HCT116 (cell line): Measurements from ENCODE around the gene TRPM5. TPM values are rescaled to one million over a fixed set of nuclear protein-coding genes. Genes with fewer than 3 reads are reported as not detected.

ENCODE experiments used
- ATAC-seq: fragments of 200-7000 bp; cut with Tn5 transposase; 2 replicates; pipeline ENCODE4 v1.9.1; 2020; ENCODE audit warnings: mild to moderate bottlenecking, moderate library complexity
- BruUV-seq: library from RNA; stranded (reverse); fragments of 400-500 nt; replicated peaks from 2 replicates; lab custom pipeline; 2021; lab: Mats Ljungman, UMichigan
- CTCF ChIA-PET: fragments of 300-600 bp; sonication (Branson Sonifier 250); formaldehyde crosslinking; loops from one replicate; lab custom pipeline; 2021; ENCODE audit warnings: antibody characterized with exemption; lab: Charles Lee
- POLR2A ChIA-PET: fragments of 300-600, 350-600 bp; sonication (Branson Sonifier 250); formaldehyde crosslinking; loops from one replicate; lab custom pipeline; 2021; ENCODE audit warnings: antibody characterized with exemption; lab: Charles Lee
- RAD21 ChIA-PET, 2 experiments: fragments of 300-600 bp; sonication (Branson Sonifier 250); formaldehyde crosslinking; loops; one replicate each; lab custom pipeline; 2023; ENCODE audit warnings: low total read pairs in 2 of 2; ENCODE audit not compliant: uncharacterized antibody in 2 of 2, unreplicated experiment in 2 of 2, low non-redundant PET in 1 of 2; lab: Charles Lee
- DNase-seq: peaks from one replicate; pipeline ENCODE4 v3.0.0-alpha.2; 2010; ENCODE audit warnings: low read depth, low spot score
- H2AFZ ChIP-seq: fragments of 200-600 bp; shearing (Covaris generic), sonication (generic); 2 replicates; pipeline ENCODE4 v1.6.1; 2017; ENCODE audit warnings: low read depth, mixed run types, mixed read lengths, antibody characterized with exemption, low read length; ENCODE audit not compliant: poor library complexity, severe bottlenecking
- H3K27ac ChIP-seq: 2 replicates; pipeline ENCODE4 v1.5.1; 2012; ENCODE audit warnings: low read depth, low read length
- H3K27me3 ChIP-seq: fragments of 200-600 bp; sonication (generic); 2 replicates; pipeline ENCODE4 v1.6.1; 2016; ENCODE audit warnings: mixed run types, low read length, mixed read lengths; ENCODE audit not compliant: insufficient read depth
- H3K36me3 ChIP-seq, 2 experiments: fragments of 200-500 bp in 1 of 2; fragments of 200-600 bp in 1 of 2; sonication (Bioruptor generic) in 1 of 2; sonication (generic) in 1 of 2; 2 replicates each; pipeline versions ENCODE4 v1.5.1 to v1.6.1; 2014 to 2016; ENCODE audit warnings: low read length in 2 of 2, inconsistent platforms in 1 of 2, mixed read lengths in 1 of 2, mixed run types in 1 of 2; ENCODE audit not compliant: insufficient read depth in 2 of 2, control insufficient read depth in 1 of 2
- H3K4me1 ChIP-seq, 2 experiments: fragments of 200-600 bp in 1 of 2; sonication (generic) in 1 of 2; 2 replicates each; pipeline versions ENCODE4 v1.5.1 to v1.6.1; 2012 to 2017; ENCODE audit warnings: low read length in 2 of 2, inconsistent platforms in 1 of 2, mild to moderate bottlenecking in 1 of 2, mixed read lengths in 1 of 2, mixed run types in 1 of 2, moderate library complexity in 1 of 2; ENCODE audit not compliant: insufficient read depth in 2 of 2, control insufficient read depth in 1 of 2
- H3K4me2 ChIP-seq: fragments of 200-600 bp; sonication (generic); 2 replicates; pipeline ENCODE4 v1.6.1; 2017; ENCODE audit warnings: mixed run types, low read length, mixed read lengths
- H3K4me3 ChIP-seq, 2 experiments: fragments of 200-600 bp in 1 of 2; sonication (generic) in 1 of 2; replicated peaks in 1 of 2; 2 replicates each; pipeline ENCODE4 v1.5.1; 2011 to 2016; ENCODE audit warnings: low read length in 2 of 2, control low read depth in 1 of 2, low read depth in 1 of 2, mild to moderate bottlenecking in 1 of 2, mixed read lengths in 1 of 2, mixed run types in 1 of 2
- H3K79me2 ChIP-seq: fragments of 200-600 bp; sonication (generic); 2 replicates; pipeline ENCODE4 v1.6.1; 2017; ENCODE audit warnings: mild to moderate bottlenecking, mixed run types, low read length, moderate library complexity, mixed read lengths; ENCODE audit not compliant: insufficient read depth
- H3K9ac ChIP-seq: fragments of 200-600 bp; sonication (generic); 2 replicates; pipeline ENCODE4 v1.6.1; 2016; ENCODE audit warnings: low read length, mixed read lengths
- H3K9me2 ChIP-seq: fragments of 200-600 bp; sonication (generic), shearing (Covaris generic); 2 replicates; pipeline ENCODE4 v1.6.1; 2017; ENCODE audit warnings: mixed run types, mild to moderate bottlenecking, moderate library complexity; ENCODE audit not compliant: insufficient read depth
- H3K9me3 ChIP-seq, 2 experiments: fragments of 200-500 bp in 1 of 2; fragments of 200-600 bp in 1 of 2; sonication (Bioruptor generic) in 1 of 2; sonication (generic) in 1 of 2; 2 replicates each; pipeline ENCODE4 v1.6.1; 2014 to 2017; ENCODE audit warnings: low read length in 2 of 2, mixed read lengths in 2 of 2, inconsistent platforms in 1 of 2, low read depth in 1 of 2, mild to moderate bottlenecking in 1 of 2, mixed run types in 1 of 2, moderate library complexity in 1 of 2; ENCODE audit not compliant: control insufficient read depth in 1 of 2, insufficient read depth in 1 of 2
- H4K20me1 ChIP-seq: fragments of 200-600 bp; sonication (generic), shearing (Covaris generic); 2 replicates; pipeline ENCODE4 v1.6.1; 2017; ENCODE audit warnings: mixed run types, mild to moderate bottlenecking, moderate library complexity; ENCODE audit not compliant: insufficient read depth
- CEBPB ChIP-seq: IDR thresholded peaks from 2 replicates; pipeline ENCODE4 v1.6.1; 2012; ENCODE audit warnings: low read depth
- CTCF ChIP-seq, 3 experiments: fragments of 200-600 bp in 1 of 3; sonication (generic) in 1 of 3; IDR thresholded peaks in 2 of 3; conservative IDR thresholded peaks in 1 of 3; 2 replicates each; pipeline ENCODE4 v1.5.1; 2012 to 2017; ENCODE audit warnings: low read depth in 2 of 3, low read length in 2 of 3, antibody characterized with exemption in 1 of 3, borderline replicate concordance in 1 of 3, control low read depth in 1 of 3, mild to moderate bottlenecking in 1 of 3, mixed read lengths in 1 of 3, mixed run types in 1 of 3, moderate library complexity in 1 of 3; ENCODE audit not compliant: insufficient read depth in 1 of 3
- EGR1 ChIP-seq: IDR thresholded peaks from 2 replicates; pipeline ENCODE4 v1.6.1; 2012; ENCODE audit warnings: low read depth
- EZH2phosphoT487 ChIP-seq: fragments of 200-600 bp; IDR thresholded peaks from 2 replicates; pipeline ENCODE4 v1.6.1; 2018; ENCODE audit warnings: antibody characterized with exemption, borderline replicate concordance
- FOSL1 ChIP-seq: IDR thresholded peaks from 2 replicates; pipeline ENCODE4 v1.6.1; 2012; ENCODE audit warnings: low read depth
- JUND ChIP-seq: IDR thresholded peaks from 2 replicates; pipeline ENCODE4 v1.6.1; 2012
- MAX ChIP-seq: IDR thresholded peaks from 2 replicates; pipeline ENCODE4 v1.6.1; 2012
- POLR2AphosphoS5 ChIP-seq: IDR thresholded peaks from 2 replicates; pipeline ENCODE4 v1.6.1; 2011; ENCODE audit warnings: mild to moderate bottlenecking, low read depth, low read length, moderate library complexity
- RAD21 ChIP-seq: IDR thresholded peaks from 2 replicates; pipeline ENCODE4 v1.6.1; 2012; ENCODE audit warnings: low read depth, mild to moderate bottlenecking
- SIN3A ChIP-seq: IDR thresholded peaks from 2 replicates; pipeline ENCODE4 v1.6.1; 2012; ENCODE audit warnings: low read depth
- SRF ChIP-seq: IDR thresholded peaks from 2 replicates; pipeline ENCODE4 v1.6.1; 2012; ENCODE audit warnings: low read depth
- TCF7L2 ChIP-seq: IDR thresholded peaks from 2 replicates; pipeline ENCODE4 v1.7.0; 2011; ENCODE audit warnings: borderline replicate concordance, inconsistent platforms; ENCODE audit not compliant: insufficient read depth, insufficient read length; ENCODE audit errors: extremely low read depth
- YY1 ChIP-seq: IDR thresholded peaks from 2 replicates; pipeline ENCODE4 v1.6.1; 2011; ENCODE audit warnings: low read length, low read depth, moderate library complexity, mild to moderate bottlenecking; ENCODE audit not compliant: insufficient replicate concordance; ENCODE audit errors: extremely low read depth
- ZFX ChIP-seq: fragments of 450-650 bp; IDR thresholded peaks from 2 replicates; pipeline ENCODE4 v1.6.1; 2017
- intact Hi-C: fragments of 100-400 bp; cut with micrococcal nuclease; formaldehyde crosslinking; loops from 2 replicates; pipeline ENCODE4 v1.10.0; 2022
- total RNA-seq: library from RNA; stranded (reverse); gene quantifications from one replicate; pipeline ENCODE4 v1.2.1, GENCODE V29; 2021; ENCODE audit not compliant: unreplicated experiment
- TF ChIP-seq, protein P1 (sequence below): IDR thresholded peaks from 2 replicates; pipeline ENCODE4 v1.6.1; 2011; ENCODE audit warnings: mild to moderate bottlenecking, low read length, moderate library complexity; ENCODE audit not compliant: insufficient replicate concordance; ENCODE audit errors: extremely low read depth
- TF ChIP-seq, protein P2 (sequence below): IDR thresholded peaks from 2 replicates; pipeline ENCODE4 v1.6.1; 2012
- TF ChIP-seq, protein P3 (sequence below): IDR thresholded peaks from 2 replicates; pipeline ENCODE4 v1.6.1; 2012; ENCODE audit warnings: low read depth

Gene TRPM5
- total RNA-seq, 1 experiment from 2014 or later, result 0.07 TPM

DNA sequence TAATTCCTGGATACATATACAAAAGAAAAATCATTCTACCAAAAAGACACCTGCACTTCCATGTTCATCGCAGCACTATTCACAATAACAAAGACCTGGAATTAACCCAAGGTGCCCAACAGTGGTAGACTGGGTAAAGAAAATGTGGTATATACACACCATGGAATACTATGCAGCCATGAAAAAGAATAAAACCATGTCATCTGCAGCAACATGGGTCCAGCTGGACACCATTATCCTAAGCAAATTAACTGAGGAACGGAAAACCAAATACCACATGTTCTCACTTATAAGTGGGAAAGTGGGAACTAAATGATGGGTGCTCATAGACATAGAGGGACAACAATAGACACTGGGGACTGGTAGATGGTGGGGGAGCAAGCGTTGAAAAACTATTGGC is 4.5 kb downstream of the TRPM5 start:
- peaks cover 24% of the 10 kb centered on the region; the same call in 1 of the 2 replicates for H3K27me3 ChIP-seq
- TF ChIP-seq ZFX (no peak), MAX (no peak), RAD21 (no peak), FOSL1 (no peak), CTCF (IDR thresholded peaks at IDR 0.05 in 2 of 3, conservative IDR thresholded peaks at IDR 0.05 in 1 of 3; ENCODE audit: borderline replicate concordance in 1 of 3, insufficient read depth in 1 of 3, low read depth in 2 of 3, low read length in 2 of 3) (no peak), YY1 (no peak), CEBPB (no peak), TCF7L2 (no peak), SIN3A (no peak), EGR1 (no peak), SRF (no peak), EZH2phosphoT487 (no peak), POLR2AphosphoS5 (no peak), JUND (no peak)
- TF ChIP-seq, protein P1, sequence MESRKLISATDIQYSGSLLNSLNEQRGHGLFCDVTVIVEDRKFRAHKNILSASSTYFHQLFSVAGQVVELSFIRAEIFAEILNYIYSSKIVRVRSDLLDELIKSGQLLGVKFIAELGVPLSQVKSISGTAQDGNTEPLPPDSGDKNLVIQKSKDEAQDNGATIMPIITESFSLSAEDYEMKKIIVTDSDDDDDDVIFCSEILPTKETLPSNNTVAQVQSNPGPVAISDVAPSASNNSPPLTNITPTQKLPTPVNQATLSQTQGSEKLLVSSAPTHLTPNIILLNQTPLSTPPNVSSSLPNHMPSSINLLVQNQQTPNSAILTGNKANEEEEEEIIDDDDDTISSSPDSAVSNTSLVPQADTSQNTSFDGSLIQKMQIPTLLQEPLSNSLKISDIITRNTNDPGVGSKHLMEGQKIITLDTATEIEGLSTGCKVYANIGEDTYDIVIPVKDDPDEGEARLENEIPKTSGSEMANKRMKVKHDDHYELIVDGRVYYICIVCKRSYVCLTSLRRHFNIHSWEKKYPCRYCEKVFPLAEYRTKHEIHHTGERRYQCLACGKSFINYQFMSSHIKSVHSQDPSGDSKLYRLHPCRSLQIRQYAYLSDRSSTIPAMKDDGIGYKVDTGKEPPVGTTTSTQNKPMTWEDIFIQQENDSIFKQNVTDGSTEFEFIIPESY, result no peak
- TF ChIP-seq, protein P2, sequence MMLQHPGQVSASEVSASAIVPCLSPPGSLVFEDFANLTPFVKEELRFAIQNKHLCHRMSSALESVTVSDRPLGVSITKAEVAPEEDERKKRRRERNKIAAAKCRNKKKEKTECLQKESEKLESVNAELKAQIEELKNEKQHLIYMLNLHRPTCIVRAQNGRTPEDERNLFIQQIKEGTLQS, result no peak
- TF ChIP-seq, protein P3, sequence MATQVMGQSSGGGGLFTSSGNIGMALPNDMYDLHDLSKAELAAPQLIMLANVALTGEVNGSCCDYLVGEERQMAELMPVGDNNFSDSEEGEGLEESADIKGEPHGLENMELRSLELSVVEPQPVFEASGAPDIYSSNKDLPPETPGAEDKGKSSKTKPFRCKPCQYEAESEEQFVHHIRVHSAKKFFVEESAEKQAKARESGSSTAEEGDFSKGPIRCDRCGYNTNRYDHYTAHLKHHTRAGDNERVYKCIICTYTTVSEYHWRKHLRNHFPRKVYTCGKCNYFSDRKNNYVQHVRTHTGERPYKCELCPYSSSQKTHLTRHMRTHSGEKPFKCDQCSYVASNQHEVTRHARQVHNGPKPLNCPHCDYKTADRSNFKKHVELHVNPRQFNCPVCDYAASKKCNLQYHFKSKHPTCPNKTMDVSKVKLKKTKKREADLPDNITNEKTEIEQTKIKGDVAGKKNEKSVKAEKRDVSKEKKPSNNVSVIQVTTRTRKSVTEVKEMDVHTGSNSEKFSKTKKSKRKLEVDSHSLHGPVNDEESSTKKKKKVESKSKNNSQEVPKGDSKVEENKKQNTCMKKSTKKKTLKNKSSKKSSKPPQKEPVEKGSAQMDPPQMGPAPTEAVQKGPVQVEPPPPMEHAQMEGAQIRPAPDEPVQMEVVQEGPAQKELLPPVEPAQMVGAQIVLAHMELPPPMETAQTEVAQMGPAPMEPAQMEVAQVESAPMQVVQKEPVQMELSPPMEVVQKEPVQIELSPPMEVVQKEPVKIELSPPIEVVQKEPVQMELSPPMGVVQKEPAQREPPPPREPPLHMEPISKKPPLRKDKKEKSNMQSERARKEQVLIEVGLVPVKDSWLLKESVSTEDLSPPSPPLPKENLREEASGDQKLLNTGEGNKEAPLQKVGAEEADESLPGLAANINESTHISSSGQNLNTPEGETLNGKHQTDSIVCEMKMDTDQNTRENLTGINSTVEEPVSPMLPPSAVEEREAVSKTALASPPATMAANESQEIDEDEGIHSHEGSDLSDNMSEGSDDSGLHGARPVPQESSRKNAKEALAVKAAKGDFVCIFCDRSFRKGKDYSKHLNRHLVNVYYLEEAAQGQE, result no peak
- ChIA-PET RAD21 (no interaction called here), POLR2A (no interaction called here), CTCF (no interaction called here)
- H3K9me3 ChIP-seq, result no peaks in the 10 kb centered on the region
- no peak overlapping the region for H3K27ac ChIP-seq
- H3K36me3 ChIP-seq, result no peaks in the 10 kb centered on the region
- no peak for DNase-seq
- peaks cover 3 to 10% of the 10 kb centered on the region in 2 experiments; a peak in 3 of 4 replicates for H3K4me1 ChIP-seq
- intact Hi-C loops, result no loop called here
- BruUV-seq, result no TSS peak
- no peaks in the 10 kb centered on the region for H4K20me1 ChIP-seq
- no peak overlapping the region for H2AFZ ChIP-seq
- no peaks in the 10 kb centered on the region for H3K9me2 ChIP-seq
- H3K4me3 ChIP-seq, result no peak overlapping the region
- H3K9ac ChIP-seq, result no peak overlapping the region
- ATAC-seq, result no peak
- no peak overlapping the region for H3K4me2 ChIP-seq
- no peaks in the 10 kb centered on the region for H3K79me2 ChIP-seq
